RWPE2 (cell line): ENCODE measurements around the gene FGFR1OP2.

Experiments
- ATAC-seq: fragments of 200-7000 bp; cut with Tn5 transposase; 3 replicates; pipeline ENCODE4 v1.9.1; 2021; ENCODE audit warnings: low read depth
- DNase-seq: peaks from one replicate; pipeline ENCODE4 v3.0.0-alpha.2; 2020; ENCODE audit warnings: low spot score
- H3K27ac ChIP-seq: fragments of 450-650 bp; 2 replicates; pipeline ENCODE4 v1.5.1; 2017; ENCODE audit warnings: mild to moderate bottlenecking; ENCODE audit not compliant: poor library complexity, severe bottlenecking
- H3K27me3 ChIP-seq: fragments of 250-450 bp; sonication (Bioruptor Pico); 2 replicates; pipeline ENCODE4 v1.5.1; 2021; ENCODE audit warnings: mild to moderate bottlenecking, moderate library complexity; ENCODE audit not compliant: insufficient read depth, poor library complexity, severe bottlenecking
- H3K36me3 ChIP-seq: fragments of 250-450 bp; sonication (Bioruptor Pico); 2 replicates; pipeline ENCODE4 v1.5.1; 2020; ENCODE audit warnings: low read depth, mild to moderate bottlenecking, moderate library complexity
- H3K4me1 ChIP-seq: fragments of 250-450 bp; sonication (Bioruptor Pico); 2 replicates; pipeline ENCODE4 v1.5.1; 2021; ENCODE audit warnings: mild to moderate bottlenecking, moderate library complexity; ENCODE audit not compliant: insufficient read depth, poor library complexity, severe bottlenecking
- H3K4me3 ChIP-seq: fragments of 250-450 bp; sonication (Bioruptor Pico); 2 replicates; pipeline ENCODE4 v1.5.1; 2021; ENCODE audit warnings: mild to moderate bottlenecking, moderate library complexity; ENCODE audit not compliant: severe bottlenecking
- H3K9me3 ChIP-seq: fragments of 250-450 bp; sonication (Bioruptor Pico); 2 replicates; pipeline ENCODE4 v1.5.1; 2021; ENCODE audit warnings: mild to moderate bottlenecking, moderate library complexity; ENCODE audit not compliant: severe bottlenecking
- CTCF ChIP-seq: fragments of 450-650 bp; IDR thresholded peaks from one replicate; pipeline ENCODE4 v1.5.1; 2017; ENCODE audit warnings: mild to moderate bottlenecking, moderate library complexity; ENCODE audit not compliant: poor library complexity, severe bottlenecking

Gene FGFR1OP2

DNA sequence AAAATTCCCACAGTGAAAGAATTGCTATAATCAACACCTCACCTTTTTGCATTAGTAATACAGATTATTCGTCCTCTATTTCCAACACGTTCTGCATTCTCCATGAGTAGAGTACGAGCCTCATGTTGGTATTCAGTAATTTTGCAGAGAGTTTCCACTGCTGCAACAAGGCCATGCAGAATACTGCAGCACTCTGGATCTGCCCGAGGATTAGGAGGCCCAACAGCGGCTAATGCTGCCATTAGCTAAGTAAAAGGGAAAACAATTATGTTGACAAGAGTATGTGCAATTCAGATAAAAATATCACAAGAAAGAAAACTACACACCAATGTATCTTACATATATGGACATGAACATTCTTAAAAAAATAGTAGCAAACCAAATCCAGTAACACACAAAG lies 9.6 kb upstream of the FGFR1OP2 start:
- no peak for TF ChIP-seq CTCF
- ATAC-seq: no peak
- Histone ChIP-seq H3K36me3 (peaks cover 43% of the 10 kb centered on the region), H3K27me3 (no peaks in the 10 kb centered on the region), H3K27ac (no peak overlapping the region), H3K4me3 (no peak overlapping the region), H3K4me1 (no peaks in the 10 kb centered on the region), H3K9me3 (no peaks in the 10 kb centered on the region)
- DNase-seq: no peak

- DNase-seq (no peak), ATAC-seq (no peak)
- no peaks in the 10 kb centered on the region for H3K27me3 ChIP-seq
- TF ChIP-seq CTCF: no peak
- H3K27ac ChIP-seq: no peak overlapping the region
- H3K36me3 ChIP-seq: peaks cover 40% of the 10 kb centered on the region
- H3K4me3 ChIP-seq: no peak overlapping the region
- no peaks in the 10 kb centered on the region for H3K9me3 ChIP-seq
- H3K4me1 ChIP-seq: no peaks in the 10 kb centered on the region
Observed at GRCh38 chr12:26929590-26929989, 8.7 kb upstream of the FGFR1OP2 start.

DNA sequence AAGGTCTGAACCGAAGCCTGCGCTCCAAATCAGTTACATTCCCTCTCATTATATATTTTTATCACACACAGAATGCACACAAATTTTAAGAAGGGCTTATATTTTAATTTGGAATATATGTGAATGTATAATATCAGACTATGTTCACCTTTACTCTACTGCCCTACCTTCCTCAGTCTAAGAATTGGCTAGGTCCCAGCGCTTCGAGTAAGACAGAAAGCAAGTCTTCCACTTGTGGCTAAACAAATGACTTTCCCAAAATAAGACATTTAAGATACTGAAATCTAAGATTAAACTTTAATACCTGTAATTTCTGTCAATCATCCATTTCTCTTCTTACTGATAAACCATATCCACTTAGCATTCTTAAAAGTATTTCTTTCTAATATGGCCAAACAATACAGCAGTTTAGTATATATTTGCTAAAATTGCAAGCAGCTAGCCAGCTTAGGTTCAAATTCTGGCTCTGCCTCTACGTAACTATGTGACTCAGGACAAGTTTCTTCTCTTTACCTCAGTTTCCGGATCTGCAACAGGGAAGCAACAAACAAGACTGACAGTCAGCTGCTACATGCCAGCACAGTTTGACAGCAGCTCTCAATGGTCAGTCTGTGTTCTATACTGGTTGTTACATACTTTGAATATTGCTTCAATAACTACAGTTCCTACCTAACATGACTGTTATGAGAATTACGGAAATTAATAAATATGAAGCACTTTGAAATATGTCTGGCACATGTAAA lies 2.5 kb upstream of the FGFR1OP2 start:
- ATAC-seq: no peak
- Histone ChIP-seq H3K36me3 (peaks cover 16% of the 10 kb centered on the region), H3K9me3 (no peaks in the 10 kb centered on the region), H3K4me3 (no peak overlapping the region), H3K27me3 (no peaks in the 10 kb centered on the region), H3K4me1 (peaks cover 7% of the 10 kb centered on the region), H3K27ac (no peak overlapping the region)
- no peak for TF ChIP-seq CTCF
- no peak for DNase-seq

DNA sequence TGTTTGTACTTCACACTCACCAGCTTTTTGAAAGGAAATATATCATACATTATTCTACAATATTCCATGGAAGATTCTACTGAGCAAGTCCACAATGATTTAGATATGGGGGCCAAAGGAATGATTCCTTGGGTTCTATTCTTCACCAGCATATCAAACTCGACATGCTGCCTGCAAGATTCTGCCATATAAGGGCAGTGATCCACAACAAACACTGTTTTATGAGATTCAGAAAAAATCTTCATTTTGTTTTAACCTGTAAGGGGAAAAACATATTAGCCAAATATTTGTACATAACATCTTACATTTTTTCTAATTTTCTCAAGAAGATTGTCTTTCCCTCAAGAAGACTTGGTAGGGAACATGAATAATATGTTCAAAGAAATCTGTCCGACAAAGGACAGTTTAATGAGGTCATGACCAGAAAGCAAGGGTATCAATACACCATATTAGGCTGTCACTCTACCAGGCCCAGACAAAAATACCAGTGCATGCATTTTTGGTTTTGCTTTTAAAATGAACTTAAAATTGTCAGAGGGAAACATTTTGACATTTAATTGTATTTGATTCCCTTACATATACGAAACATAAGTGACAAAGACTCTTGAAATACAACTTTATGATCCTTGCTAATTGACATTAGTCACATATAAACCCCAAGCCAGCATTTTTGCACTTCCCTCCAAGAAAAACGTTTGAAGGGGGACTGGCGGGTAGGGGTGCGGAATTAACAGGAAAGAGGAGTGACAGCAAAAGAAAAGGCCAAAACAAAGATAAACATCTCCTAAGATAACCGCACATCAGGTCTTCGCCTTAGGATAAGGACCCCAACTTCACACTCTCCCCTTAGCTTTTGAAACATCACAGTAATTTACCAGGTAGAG lies 1.5 kb upstream of the FGFR1OP2 start:
- Histone ChIP-seq H3K9me3 (no peaks in the 10 kb centered on the region), H3K4me1 (peaks cover 7% of the 10 kb centered on the region), H3K36me3 (peaks cover 16% of the 10 kb centered on the region), H3K4me3 (peak overlapping the region; percentile 71), H3K27me3 (no peaks in the 10 kb centered on the region), H3K27ac (peak overlapping the region; percentile 72)
- ATAC-seq (no peak), DNase-seq (no peak)
- TF ChIP-seq CTCF: no peak
